Esophagus muscularis mucosa (tissue), 4 donors: Measurements from ENCODE around the gene MGME1. TPM values are rescaled to one million over a fixed set of nuclear protein-coding genes. Genes with fewer than 3 reads are reported as not detected.

Experiments
- DNase-seq: peaks from one replicate; pipeline ENCODE4 v3.0.0-alpha.2; 2017; ENCODE audit errors: extremely low spot score
- H3K27ac ChIP-seq, 4 donors: fragments of 200-600 bp; sonication (generic); replicated peaks in 1 of 4; 1 replicate in 3 of 4; 2 replicates in 1 of 4; pipeline ENCODE4 v1.5.1; 2016 to 2019; ENCODE audit warnings: mild to moderate bottlenecking in 1 of 4
- H3K27me3 ChIP-seq, 4 donors: fragments of 200-600 bp; sonication (generic); one replicate each; pipeline versions ENCODE4 v1.5.1 to v1.6.0; 2016 to 2019
- H3K36me3 ChIP-seq, 4 donors: fragments of 200-600 bp; sonication (generic); one replicate each; pipeline ENCODE4 v1.5.1; 2016 to 2019
- H3K4me1 ChIP-seq, 4 donors: fragments of 200-600 bp; sonication (generic); one replicate each; pipeline ENCODE4 v1.5.1; 2016 to 2019
- H3K4me3 ChIP-seq, 4 donors: fragments of 200-600 bp; sonication (generic); 1 replicate in 2 of 4; 2 replicates in 2 of 4; pipeline ENCODE4 v1.5.1; 2016 to 2019; ENCODE audit warnings: mild to moderate bottlenecking in 4 of 4, moderate library complexity in 1 of 4
- H3K9me3 ChIP-seq, 4 donors: fragments of 200-600 bp; sonication (generic); 1 replicate in 3 of 4; 2 replicates in 1 of 4; pipeline ENCODE4 v1.5.1; 2016 to 2019
- EP300 ChIP-seq: sonication (generic); formaldehyde crosslinking; IDR thresholded peaks from one replicate; pipeline ENCODE4 v1.6.1; 2017; ENCODE audit warnings: antibody characterized with exemption
- POLR2A ChIP-seq: fragments of 450-650 bp; IDR thresholded peaks from one replicate; pipeline ENCODE4 v1.6.1; 2017; ENCODE audit warnings: antibody characterized with exemption, moderate library complexity, mild to moderate bottlenecking, low read depth
- POLR2AphosphoS5 ChIP-seq, 2 donors: sonication (generic); formaldehyde crosslinking; IDR thresholded peaks; one replicate each; pipeline ENCODE4 v1.6.1; 2017; ENCODE audit warnings: antibody characterized with exemption in 2 of 2
- WGBS: methylation state at CpG from one replicate; pipeline ENCODE4 v1.1.5; 2018; 5-methylcytosine and 5-hydroxymethylcytosine counted together
- intact Hi-C: fragments of 100-400 bp; cut with DNase I; formaldehyde crosslinking; loops from one replicate; pipeline ENCODE4 v1.15.1; 2023
- total RNA-seq, 4 donors: library from RNA; depleted of rRNA; stranded (reverse); fragments of >200 nt; gene quantifications; one replicate each; pipeline versions ENCODE4 v1.1.0 to v1.2.1, GENCODE V29; 2016
- TF ChIP-seq, protein P1 (sequence below), 3 experiments: fragments of 200-600 bp in 2 of 3; fragments of 450-650 bp in 1 of 3; sonication (generic) in 2 of 3; IDR thresholded peaks; one replicate each; pipeline ENCODE4 v1.5.1; 2017 to 2019; ENCODE audit warnings: antibody characterized with exemption in 3 of 3, mild to moderate bottlenecking in 2 of 3, moderate library complexity in 1 of 3

MGME1 gene
- total RNA-seq, 4 donors from 2014 or later: 5.2 to 6.5 (median 6.0) TPM

DNA sequence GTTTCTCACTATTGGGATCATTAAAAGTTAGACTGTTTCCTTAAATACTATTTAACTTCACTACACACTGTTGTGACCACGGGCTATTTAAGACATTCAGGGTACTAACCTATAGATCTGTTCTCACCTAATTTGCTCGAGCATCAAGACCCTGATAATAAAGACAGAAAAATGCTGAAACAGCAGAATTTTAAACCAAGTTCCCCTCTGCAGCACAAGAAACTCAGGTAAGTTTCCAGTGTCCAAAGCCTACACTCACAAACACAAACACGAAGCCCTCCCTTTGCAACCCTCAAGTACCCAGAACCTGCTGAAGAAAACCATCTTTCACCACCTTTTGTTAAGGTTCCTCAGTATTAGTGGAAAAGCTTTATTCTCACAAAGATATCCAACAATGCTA is 4.2 kb upstream of the MGME1 start:
- no peak for DNase-seq
- H3K27me3 ChIP-seq: no peaks in the 10 kb centered on the region
- H3K36me3 ChIP-seq: no peaks in the 10 kb centered on the region
- intact Hi-C loops: no loop called here
- H3K4me3 ChIP-seq: no peak overlapping the region
- H3K9me3 ChIP-seq: no peaks in the 10 kb centered on the region
- 85% methylated on average over 3 of the region's 3 CpGs for WGBS
- TF ChIP-seq POLR2A (no peak), EP300 (no peak), POLR2AphosphoS5 (IDR thresholded peaks at IDR 0.05) (no peak)
- TF ChIP-seq, protein P1, sequence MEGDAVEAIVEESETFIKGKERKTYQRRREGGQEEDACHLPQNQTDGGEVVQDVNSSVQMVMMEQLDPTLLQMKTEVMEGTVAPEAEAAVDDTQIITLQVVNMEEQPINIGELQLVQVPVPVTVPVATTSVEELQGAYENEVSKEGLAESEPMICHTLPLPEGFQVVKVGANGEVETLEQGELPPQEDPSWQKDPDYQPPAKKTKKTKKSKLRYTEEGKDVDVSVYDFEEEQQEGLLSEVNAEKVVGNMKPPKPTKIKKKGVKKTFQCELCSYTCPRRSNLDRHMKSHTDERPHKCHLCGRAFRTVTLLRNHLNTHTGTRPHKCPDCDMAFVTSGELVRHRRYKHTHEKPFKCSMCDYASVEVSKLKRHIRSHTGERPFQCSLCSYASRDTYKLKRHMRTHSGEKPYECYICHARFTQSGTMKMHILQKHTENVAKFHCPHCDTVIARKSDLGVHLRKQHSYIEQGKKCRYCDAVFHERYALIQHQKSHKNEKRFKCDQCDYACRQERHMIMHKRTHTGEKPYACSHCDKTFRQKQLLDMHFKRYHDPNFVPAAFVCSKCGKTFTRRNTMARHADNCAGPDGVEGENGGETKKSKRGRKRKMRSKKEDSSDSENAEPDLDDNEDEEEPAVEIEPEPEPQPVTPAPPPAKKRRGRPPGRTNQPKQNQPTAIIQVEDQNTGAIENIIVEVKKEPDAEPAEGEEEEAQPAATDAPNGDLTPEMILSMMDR (IDR thresholded peaks at IDR 0.05): no peak
- peak overlapping the region in 1 of 4 donors; percentile 96 for H3K27ac ChIP-seq
- peaks cover 68 to 81% (median 76%) of the 10 kb centered on the region in 4 donors for H3K4me1 ChIP-seq

DNA sequence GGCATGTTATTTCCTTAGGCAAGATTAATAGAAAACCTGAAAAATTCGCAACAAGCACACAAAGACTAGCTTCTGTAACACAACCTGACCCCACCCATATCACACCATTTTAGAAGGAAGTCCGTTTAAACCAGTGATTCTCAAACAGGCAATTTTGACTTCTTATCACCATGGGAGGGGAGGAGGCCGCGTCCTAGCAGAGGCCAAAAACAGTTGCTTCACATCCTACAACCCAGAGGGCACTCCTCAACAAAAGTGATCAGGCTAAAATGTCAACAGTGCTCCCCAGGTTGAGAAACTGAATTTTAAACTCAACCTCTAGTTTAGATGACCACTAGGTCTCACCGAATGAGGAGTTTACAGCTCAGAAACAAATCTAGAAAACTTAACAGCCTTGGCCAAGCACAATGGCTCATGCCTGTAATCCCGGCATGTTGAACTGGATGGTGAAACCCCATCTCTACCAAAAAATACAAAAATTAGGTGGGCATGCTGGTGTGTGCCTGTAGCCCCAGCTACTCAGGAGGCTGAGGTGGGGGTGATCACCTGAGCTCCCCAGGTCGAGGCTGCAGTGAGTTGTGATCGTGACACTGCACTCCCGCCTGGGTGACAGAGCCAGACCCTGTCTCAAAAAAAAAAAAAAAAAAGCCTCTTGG is 3.6 kb upstream of the MGME1 start:
- 68% methylated on average over 9 of the region's 9 CpGs for WGBS

DNA sequence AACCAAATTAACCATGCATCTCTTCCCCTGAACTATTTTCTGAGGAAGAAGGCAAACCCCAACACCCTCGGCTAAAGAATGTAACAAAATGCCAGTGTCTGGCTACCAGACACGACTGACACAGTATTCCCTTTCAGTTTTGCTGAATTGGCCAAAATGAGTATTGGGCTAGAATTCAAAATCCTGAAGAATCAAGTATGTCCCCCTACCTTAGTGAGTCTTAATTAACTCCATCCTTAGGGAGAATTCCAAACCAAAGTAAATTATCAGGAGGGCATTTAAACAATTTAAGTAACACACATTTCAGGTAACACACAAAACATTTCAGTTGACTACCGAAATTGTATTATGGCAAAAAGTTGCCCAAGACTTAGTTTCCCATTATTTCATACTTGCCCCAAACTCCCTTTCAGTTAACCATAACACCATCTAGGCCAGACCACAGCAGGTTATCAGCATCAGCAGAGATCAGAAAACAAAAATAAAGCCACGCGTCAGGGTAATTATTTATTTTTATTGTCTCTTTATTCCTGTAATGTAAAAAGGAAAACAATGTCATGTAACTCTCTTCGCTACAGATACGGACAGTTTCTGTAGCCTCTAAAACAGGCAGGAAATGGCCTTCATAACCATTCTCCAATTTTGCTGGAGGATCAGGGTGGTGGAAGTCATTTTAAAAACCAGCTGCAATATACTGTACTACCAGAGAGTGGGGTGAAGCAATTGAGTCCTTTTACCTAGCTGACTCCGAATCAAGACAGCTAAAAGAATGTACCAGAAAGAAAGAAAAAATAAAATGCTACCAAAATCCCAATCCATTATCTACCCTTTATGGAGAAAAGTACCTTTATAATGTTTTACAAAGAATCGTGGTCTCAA is 2.1 kb upstream of the MGME1 start:
- Histone ChIP-seq H3K27ac (peak overlapping the region; percentile 95 to 97 (median 96)), H3K27me3 (no peaks in the 10 kb centered on the region), H3K36me3 (no peaks in the 10 kb centered on the region), H3K4me1 (peaks cover 66 to 82% (median 76%) of the 10 kb centered on the region in 4 donors), H3K4me3 (peak overlapping the region; percentile 85 to 89 (median 86)), H3K9me3 (no peaks in the 10 kb centered on the region)
- DNase-seq: no peak
- TF ChIP-seq, protein P1 (IDR thresholded peaks at IDR 0.05): peak in 2 of 3 experiments; percentile 11 to 33
- no peak for TF ChIP-seq EP300
- 17% methylated on average over 9 of the region's 9 CpGs for WGBS
- intact Hi-C loops: no loop called here

More for the DNA sequence above, 3.6 kb upstream of the MGME1 start:
- TF ChIP-seq POLR2AphosphoS5 (IDR thresholded peaks at IDR 0.05): no peak
- TF ChIP-seq EP300: no peak
- no peak for TF ChIP-seq POLR2A
- TF ChIP-seq, protein P1 (IDR thresholded peaks at IDR 0.05): no peak
- intact Hi-C loops: no loop called here
- H3K4me1 ChIP-seq: peaks cover 66 to 81% (median 76%) of the 10 kb centered on the region in 4 donors
- H3K27ac ChIP-seq: peak overlapping the region; percentile 21 to 96 (median 96)
- DNase-seq: no peak
- no peaks in the 10 kb centered on the region for H3K36me3 ChIP-seq
- no peaks in the 10 kb centered on the region for H3K27me3 ChIP-seq
- H3K4me3 ChIP-seq: no peak overlapping the region
- H3K9me3 ChIP-seq: no peaks in the 10 kb centered on the region

DNA sequence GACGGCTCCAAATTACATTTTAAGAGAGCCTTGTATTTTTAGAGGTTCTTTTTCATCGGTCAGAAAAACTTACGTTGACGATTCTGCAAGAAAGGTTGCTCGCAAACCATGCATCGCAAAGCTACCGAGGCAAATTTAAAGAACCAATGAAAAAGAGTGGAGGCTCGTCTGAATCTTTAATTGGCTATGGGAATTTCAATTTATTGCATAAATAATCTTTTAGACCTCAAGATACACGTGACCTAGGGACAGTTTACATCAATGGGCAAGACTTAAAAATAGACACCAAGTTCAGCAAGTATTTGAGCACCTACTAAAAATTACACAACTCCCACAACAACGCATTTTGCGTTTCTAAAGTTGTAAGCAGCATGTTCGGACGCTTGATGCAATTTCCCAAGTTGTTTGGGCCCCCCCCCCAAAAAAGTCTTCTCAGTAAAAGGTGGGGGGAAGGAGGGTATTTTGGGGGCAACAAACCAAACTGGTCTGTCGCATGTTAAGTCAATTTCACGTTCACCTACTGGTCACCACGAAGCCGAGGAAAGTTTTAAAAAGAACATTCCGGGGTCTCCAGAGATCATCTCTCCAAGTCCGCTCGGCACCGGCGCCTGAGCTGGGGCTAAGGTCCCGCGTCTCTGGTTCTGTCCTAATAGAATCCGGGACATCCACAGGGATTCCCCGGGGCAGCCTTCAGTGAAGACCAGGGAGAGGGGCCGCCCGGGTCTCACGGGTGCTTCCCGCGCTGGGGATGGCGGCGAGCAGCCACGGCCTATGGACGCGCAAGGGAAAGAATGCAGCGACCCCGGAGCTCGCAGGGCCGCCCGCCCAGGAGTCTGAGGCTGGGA is 1.1 kb upstream of the MGME1 start:
- intact Hi-C loops: no loop called here
- WGBS: under 1% methylated on average over 29 of the region's 41 CpGs
- H3K4me3 ChIP-seq: peak overlapping the region; percentile 85 to 89 (median 86)
- no peaks in the 10 kb centered on the region for H3K27me3 ChIP-seq
- TF ChIP-seq, protein P1 (IDR thresholded peaks at IDR 0.05): no peak
- TF ChIP-seq EP300: no peak
- no peak for TF ChIP-seq POLR2AphosphoS5 (IDR thresholded peaks at IDR 0.05)
- TF ChIP-seq POLR2A: no peak
- H3K9me3 ChIP-seq: no peaks in the 10 kb centered on the region
- H3K27ac ChIP-seq: peak overlapping the region; percentile 95 to 97 (median 96)
- no peak for DNase-seq
- peaks cover 68 to 82% (median 76%) of the 10 kb centered on the region in 4 donors for H3K4me1 ChIP-seq
- H3K36me3 ChIP-seq: no peaks in the 10 kb centered on the region
